ENCODE measurements around the gene SIX1.

SIX1 gene

DNA sequence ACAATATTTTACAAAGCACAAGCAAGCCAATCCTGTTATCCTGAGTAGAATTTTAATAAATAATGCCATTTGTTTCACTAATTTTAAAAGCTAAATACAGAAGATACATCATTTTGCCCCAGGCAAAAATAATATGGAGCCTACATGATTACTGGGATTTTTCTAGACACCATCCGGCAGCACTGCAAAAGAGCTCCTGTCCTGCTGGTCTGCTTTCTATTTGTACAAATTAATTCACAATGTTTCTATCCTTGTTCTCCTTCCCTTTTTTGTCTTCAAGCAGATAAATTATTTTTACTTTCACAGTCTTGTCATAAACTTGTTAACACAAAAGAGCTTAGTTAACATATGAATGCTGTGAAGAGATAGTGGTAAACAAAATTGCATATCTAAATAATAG, 4.6 kb downstream of the SIX1 start:
- TF ChIP-seq, protein P1, sequence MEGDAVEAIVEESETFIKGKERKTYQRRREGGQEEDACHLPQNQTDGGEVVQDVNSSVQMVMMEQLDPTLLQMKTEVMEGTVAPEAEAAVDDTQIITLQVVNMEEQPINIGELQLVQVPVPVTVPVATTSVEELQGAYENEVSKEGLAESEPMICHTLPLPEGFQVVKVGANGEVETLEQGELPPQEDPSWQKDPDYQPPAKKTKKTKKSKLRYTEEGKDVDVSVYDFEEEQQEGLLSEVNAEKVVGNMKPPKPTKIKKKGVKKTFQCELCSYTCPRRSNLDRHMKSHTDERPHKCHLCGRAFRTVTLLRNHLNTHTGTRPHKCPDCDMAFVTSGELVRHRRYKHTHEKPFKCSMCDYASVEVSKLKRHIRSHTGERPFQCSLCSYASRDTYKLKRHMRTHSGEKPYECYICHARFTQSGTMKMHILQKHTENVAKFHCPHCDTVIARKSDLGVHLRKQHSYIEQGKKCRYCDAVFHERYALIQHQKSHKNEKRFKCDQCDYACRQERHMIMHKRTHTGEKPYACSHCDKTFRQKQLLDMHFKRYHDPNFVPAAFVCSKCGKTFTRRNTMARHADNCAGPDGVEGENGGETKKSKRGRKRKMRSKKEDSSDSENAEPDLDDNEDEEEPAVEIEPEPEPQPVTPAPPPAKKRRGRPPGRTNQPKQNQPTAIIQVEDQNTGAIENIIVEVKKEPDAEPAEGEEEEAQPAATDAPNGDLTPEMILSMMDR (IDR thresholded peaks at IDR 0.05; ENCODE audit: insufficient read depth, low read length, missing control alignments) = no peak
- ChIA-PET CTCF (interaction anchor here (1.2 to 2.1 kb wide), 6 partner anchors 11 to 607 kb away, joined by 3 to 6 read pairs (median 4); no protein-coding TSS in a partner anchor), POLR2A (no interaction called here)
- H3K4me3 ChIP-seq (ENCODE audit: low read depth, low read length) = no peak overlapping the region; the same call in 1 of the 2 replicates
- no peak for DNase-seq (ENCODE audit: low read depth, low spot score)

DNA sequence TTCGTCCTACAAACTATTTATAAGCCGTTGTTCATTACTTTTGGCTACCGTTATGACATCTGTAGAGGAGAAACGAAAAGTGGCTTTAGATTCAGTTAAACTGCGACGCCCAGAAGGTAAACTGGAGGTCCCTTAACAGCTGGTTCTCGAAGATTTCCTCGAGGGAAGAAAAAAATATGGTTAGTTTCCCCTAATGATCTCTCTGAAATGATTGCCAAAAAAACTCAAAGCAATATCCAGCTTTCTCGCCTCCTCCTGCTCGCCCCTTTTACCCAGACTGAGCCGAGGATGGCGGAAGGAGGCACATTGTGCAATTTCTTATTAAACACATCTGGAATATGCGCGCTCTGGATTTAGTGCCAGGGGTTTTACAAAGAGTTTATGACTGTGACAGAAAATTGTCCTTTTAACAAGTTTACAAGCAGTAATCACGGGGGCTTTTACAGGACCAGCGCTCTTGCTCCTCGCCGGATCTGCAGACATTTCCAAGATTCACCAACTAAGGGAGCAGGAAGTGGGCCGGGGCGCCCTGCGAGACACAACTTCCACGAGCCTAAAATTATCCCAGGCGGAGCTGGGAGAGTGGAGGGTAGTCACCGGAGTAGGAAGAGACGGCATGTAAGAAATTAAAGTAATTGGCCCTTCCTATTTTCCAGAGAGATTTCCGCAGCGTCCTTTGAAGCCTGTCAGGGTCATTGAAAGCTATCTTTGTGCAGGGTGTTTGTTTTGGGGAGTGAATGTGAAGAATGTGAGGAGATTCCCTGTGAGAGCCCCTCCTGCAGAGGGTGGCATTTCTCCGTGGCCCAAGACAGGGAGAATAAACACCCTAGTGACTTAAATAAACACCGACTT, 5.6 kb downstream of the SIX1 start:
- CTCF ChIA-PET = interaction anchor here (1.1 to 2.1 kb wide), 7 partner anchors 10 to 627 kb away, joined by 3 to 6 read pairs (median 4); no protein-coding TSS in a partner anchor
- no peak for DNase-seq (ENCODE audit: low read depth, low spot score)
- TF ChIP-seq, protein P1 (IDR thresholded peaks at IDR 0.05; ENCODE audit: insufficient read depth, low read length, missing control alignments) = no peak

DNA sequence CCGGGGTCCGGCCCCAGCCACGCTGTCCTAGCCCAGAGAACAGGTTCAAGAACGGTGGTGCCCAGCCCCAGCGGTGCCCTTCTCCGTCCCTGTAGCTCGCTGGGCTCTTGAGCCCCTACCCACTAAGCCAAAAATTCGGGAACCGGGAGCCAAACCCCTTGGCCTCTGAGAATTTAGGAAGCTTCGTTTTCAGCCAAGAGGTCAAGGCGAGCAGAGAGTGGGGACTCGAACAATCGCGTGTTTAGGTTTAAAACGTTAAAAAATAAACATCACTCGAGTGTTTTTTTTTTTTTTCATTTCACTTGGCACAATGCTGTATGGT, 6.2 kb downstream of the SIX1 start:
- POLR2A ChIA-PET = interaction anchor here (0.6 kb wide), 1 partner anchor 49 kb away, joined by 3 read pairs; no protein-coding TSS in a partner anchor
- TF ChIP-seq, protein P1 (IDR thresholded peaks at IDR 0.05; ENCODE audit: insufficient read depth, low read length, missing control alignments) = no peak
- CTCF ChIA-PET = interaction anchor here (0.8 to 2.1 kb wide), 5 partner anchors 9 to 610 kb away, joined by 3 to 6 read pairs (median 3); no protein-coding TSS in a partner anchor
- DNase-seq (ENCODE audit: low read depth, low spot score) = no peak
- no peak overlapping the region for H3K4me3 ChIP-seq (ENCODE audit: low read depth, low read length)

More for the DNA sequence above, 5.6 kb downstream of the SIX1 start:
- no peak overlapping the region for H3K4me3 ChIP-seq (ENCODE audit: low read depth, low read length)
- POLR2A ChIA-PET = interaction anchor here (0.6 kb wide), 1 partner anchor 48 kb away, joined by 3 read pairs; no protein-coding TSS in a partner anchor

DNA sequence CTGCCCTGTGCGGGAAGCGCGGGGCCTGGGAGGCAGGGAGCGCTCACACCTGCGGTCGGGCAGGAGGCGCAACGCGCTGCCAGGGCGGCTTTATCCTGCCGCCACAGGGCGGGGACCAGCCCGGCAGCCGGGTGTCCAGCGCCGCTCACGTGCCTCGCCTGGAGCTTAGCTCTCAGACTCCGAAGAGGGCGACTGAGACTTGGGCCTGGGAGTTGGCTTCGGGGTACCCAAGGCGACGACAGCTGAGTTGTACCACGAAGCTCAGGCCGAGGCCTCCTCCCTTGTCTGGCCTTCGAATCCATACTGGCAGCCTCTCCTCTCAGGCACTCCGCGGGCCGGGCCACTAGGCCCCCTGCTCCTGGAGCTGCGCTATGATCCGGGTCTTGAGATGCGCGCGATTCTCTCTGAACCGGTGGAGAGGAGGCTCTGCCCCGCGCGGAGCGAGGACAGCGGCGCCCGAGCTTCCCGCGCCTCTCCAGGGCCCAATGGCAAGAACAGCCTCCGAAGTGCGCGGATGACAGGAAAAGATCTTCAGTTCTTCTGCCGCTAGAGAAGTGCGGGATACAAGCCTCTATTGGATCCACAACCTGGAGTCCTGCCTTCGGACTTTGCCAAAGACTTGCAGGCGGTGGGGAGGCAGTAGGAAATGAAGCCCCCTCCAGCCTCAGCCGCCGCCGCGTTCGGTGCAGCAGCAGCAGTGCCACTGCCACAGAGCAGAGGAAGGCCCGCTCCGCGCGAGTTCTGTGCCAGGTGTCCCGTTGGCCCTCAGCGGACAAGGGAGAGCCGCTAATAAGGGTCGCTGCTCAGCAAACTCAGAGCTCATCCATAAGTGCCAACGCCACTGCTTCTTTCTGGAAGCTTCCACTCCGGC, 6.8 kb downstream of the SIX1 start:
- ChIA-PET POLR2A (no interaction called here), CTCF (interaction anchor here (0.8 to 2.1 kb wide), 5 partner anchors 8 to 611 kb away, joined by 3 to 6 read pairs (median 3); no protein-coding TSS in a partner anchor)
- H3K4me3 ChIP-seq (ENCODE audit: low read depth, low read length) = no peak overlapping the region
- TF ChIP-seq, protein P1 (IDR thresholded peaks at IDR 0.05; ENCODE audit: insufficient read depth, low read length, missing control alignments) = no peak
- no peak for DNase-seq (ENCODE audit: low read depth, low spot score)

DNA sequence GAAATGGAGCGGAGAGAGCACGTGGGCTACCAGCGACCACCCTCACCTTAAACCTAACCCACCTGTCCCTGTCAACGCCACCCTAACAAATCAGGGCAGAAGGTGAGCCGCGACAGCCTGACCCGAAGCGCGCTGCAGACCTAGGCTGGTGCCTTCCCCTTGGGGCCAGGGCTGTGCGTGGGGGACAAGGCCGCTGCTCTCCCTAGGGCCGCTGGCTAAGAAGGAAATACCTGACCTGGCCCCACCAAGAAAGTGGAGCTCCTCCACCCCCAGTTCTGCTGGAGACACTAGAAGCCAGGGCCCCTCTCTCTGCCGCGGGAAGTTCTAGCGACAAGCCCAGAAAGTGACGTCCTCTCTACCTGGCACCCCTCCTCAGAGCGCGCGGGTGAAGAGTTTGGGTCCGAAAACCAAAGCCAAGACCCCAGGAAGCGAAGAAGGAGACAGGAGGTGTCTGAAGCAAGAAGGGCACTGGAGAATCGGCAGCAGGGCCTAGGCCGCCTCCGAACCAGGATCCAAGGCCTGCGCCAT, 7.5 kb downstream of the SIX1 start:
- no peak overlapping the region for H3K4me3 ChIP-seq (ENCODE audit: low read depth, low read length)
- POLR2A ChIA-PET = no interaction called here
- TF ChIP-seq, protein P1 (IDR thresholded peaks at IDR 0.05; ENCODE audit: insufficient read depth, low read length, missing control alignments) = no peak
- no peak for DNase-seq (ENCODE audit: low read depth, low spot score)
- CTCF ChIA-PET = interaction anchor here (1.0 to 1.4 kb wide), 4 partner anchors 15 to 611 kb away, joined by 3 to 4 read pairs (median 3); no protein-coding TSS in a partner anchor
